Lower lobe of right lung (tissue), 2 donors: ENCODE results near the gene FBXW5. TPM values are rescaled to one million over a fixed set of nuclear protein-coding genes. Genes with fewer than 3 reads are reported as not detected.

Experiments used
- ATAC-seq, 2 donors: fragments of 200-7000 bp; cut with Tn5 transposase; one replicate each; pipeline ENCODE4 v1.9.1; 2020 to 2022; ENCODE audit warnings: mild to moderate bottlenecking in 2 of 2, moderate library complexity in 2 of 2
- DNase-seq: peaks from one replicate; pipeline ENCODE4 v3.0.0-alpha.2; 2020
- H3K27ac ChIP-seq: fragments of 200-600 bp; one replicate; pipeline ENCODE4 v1.8.0; 2022
- H3K27me3 ChIP-seq: fragments of 200-600 bp; one replicate; pipeline ENCODE4 v1.8.0; 2022; ENCODE audit warnings: low read depth
- H3K36me3 ChIP-seq: fragments of 200-600 bp; one replicate; pipeline ENCODE4 v1.8.0; 2022; ENCODE audit warnings: mild to moderate bottlenecking
- H3K4me1 ChIP-seq: fragments of 200-600 bp; one replicate; pipeline ENCODE4 v1.8.0; 2022
- H3K4me3 ChIP-seq: fragments of 200-600 bp; one replicate; pipeline ENCODE4 v1.8.0; 2022; ENCODE audit warnings: mild to moderate bottlenecking
- H3K9me3 ChIP-seq: fragments of 200-600 bp; one replicate; pipeline ENCODE4 v1.8.0; 2022
- CTCF ChIP-seq: fragments of 200-600 bp; IDR thresholded peaks from one replicate; pipeline ENCODE4 v1.8.0; 2022; ENCODE audit warnings: antibody characterized with exemption, mild to moderate bottlenecking
- intact Hi-C: fragments of 100-400 bp; cut with DNase I; formaldehyde crosslinking; loops from one replicate; pipeline ENCODE4 v1.11.0; 2022
- total RNA-seq: library from RNA; stranded (reverse); fragmentation: NEBNext Ultra II Directional; extraction: Animal tissue kit (Norgen Biotek cat#: 25700); gene quantifications from one replicate; pipeline ENCODE4 v1.2.1, GENCODE V29; 2021
- donor health status: DM: no; HTN: yes; CAD: no; lungs with severe emphysema.

FBXW5 gene
- total RNA-seq, 1 donor from 2014 or later = 83.2 TPM

DNA sequence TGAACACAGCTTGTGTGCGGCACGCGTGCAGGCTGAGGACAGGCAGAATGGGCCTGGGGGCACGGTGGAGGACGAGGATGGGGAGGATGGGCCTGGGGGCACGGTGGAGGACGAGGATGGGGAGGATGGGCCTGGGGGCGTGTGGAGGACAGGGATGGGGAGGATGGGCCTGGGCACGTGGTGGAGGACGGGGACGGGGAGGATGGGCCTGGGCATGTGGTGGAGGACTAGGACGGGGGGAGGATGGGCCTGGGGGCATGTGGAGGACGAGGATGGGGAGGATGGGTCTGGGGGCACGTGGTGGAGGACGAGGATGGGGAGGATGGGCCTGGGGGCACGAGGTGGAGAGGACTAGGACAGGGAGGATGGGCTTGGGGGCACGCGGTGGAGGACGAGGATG lies 22.0 kb downstream of the FBXW5 start:
- Histone ChIP-seq H3K27me3 (no peaks in the 10 kb centered on the region), H3K4me1 (no peaks in the 10 kb centered on the region), H3K27ac (no peak overlapping the region), H3K4me3 (no peak overlapping the region), H3K36me3 (peaks cover 68% of the 10 kb centered on the region), H3K9me3 (no peaks in the 10 kb centered on the region)
- ATAC-seq = no peak
- no peak for TF ChIP-seq CTCF
- no peak for DNase-seq
- intact Hi-C loops = no loop called here

GRCh38 chr9:136921718-136922117 lies 22.8 kb downstream of the FBXW5 start:
- Histone ChIP-seq H3K4me3 (no peak overlapping the region), H3K27me3 (no peaks in the 10 kb centered on the region), H3K27ac (no peak overlapping the region), H3K4me1 (no peaks in the 10 kb centered on the region), H3K36me3 (peaks cover 71% of the 10 kb centered on the region), H3K9me3 (no peaks in the 10 kb centered on the region)
- no peak for TF ChIP-seq CTCF
- ATAC-seq (no peak), DNase-seq (no peak)
- intact Hi-C loops = no loop called here

DNA sequence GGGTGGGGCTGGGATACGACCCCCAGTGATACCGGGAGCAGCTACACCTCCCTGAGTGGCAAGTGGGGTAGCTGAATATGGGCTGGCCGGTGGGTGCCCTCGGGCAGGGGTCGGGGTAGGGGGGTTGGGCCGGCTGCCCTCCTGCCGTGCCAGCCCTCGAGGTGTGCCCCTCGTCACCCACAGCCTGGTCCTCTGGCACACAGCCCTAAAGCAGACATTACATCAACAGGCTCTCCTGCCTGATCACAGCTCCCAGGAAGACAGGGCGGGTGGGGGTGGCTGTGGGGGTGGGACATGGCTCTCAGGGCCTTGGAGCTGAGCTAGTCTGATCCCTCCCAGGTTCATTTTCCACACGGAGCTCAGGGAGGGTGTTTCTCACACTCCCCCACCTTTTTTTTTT lies 23.2 kb downstream of the FBXW5 start:
- H3K4me3 ChIP-seq = no peak overlapping the region
- no peak for DNase-seq
- no peaks in the 10 kb centered on the region for H3K9me3 ChIP-seq
- no peaks in the 10 kb centered on the region for H3K27me3 ChIP-seq
- peaks cover 71% of the 10 kb centered on the region for H3K36me3 ChIP-seq
- intact Hi-C loops = no loop called here
- no peaks in the 10 kb centered on the region for H3K4me1 ChIP-seq
- no peak overlapping the region for H3K27ac ChIP-seq
- TF ChIP-seq CTCF = no peak
- no peak for ATAC-seq

GRCh38 chr9:136920734-136921231 lies 23.8 kb downstream of the FBXW5 start:
- no peak for TF ChIP-seq CTCF
- Histone ChIP-seq H3K27ac (no peak overlapping the region), H3K4me1 (no peaks in the 10 kb centered on the region), H3K9me3 (no peaks in the 10 kb centered on the region), H3K4me3 (no peak overlapping the region), H3K36me3 (peaks cover 69% of the 10 kb centered on the region), H3K27me3 (no peaks in the 10 kb centered on the region)
- intact Hi-C loops = no loop called here
- ATAC-seq = no peak
- no peak for DNase-seq

- intact Hi-C loops = no loop called here
- ATAC-seq = no peak
- peaks cover 69% of the 10 kb centered on the region for H3K36me3 ChIP-seq
These were observed 24.5 kb downstream of the FBXW5 start for GRCh38 chr9:136920069-136920468.

More at GRCh38 chr9:136920069-136920468, 24.5 kb downstream of the FBXW5 start:
- TF ChIP-seq CTCF = no peak
- Histone ChIP-seq H3K27ac (no peak overlapping the region), H3K4me3 (no peak overlapping the region), H3K9me3 (no peaks in the 10 kb centered on the region), H3K27me3 (no peaks in the 10 kb centered on the region), H3K4me1 (no peaks in the 10 kb centered on the region)
- DNase-seq = no peak
